Neural progenitor cell (in vitro differentiated cells): ENCODE results near the gene PAQR7.

ENCODE experiments used
- CTCF ChIP-seq: fragments of 200-600 bp; sonication (generic); IDR thresholded peaks from 2 replicates; pipeline ENCODE4 v1.5.1; 2017; ENCODE audit warnings: antibody characterized with exemption, mild to moderate bottlenecking
- EZH2 ChIP-seq: fragments of 200-600 bp; sonication (generic); IDR thresholded peaks from 2 replicates; pipeline ENCODE4 v1.6.1; 2017; ENCODE audit warnings: antibody characterized with exemption, mild to moderate bottlenecking, moderate library complexity
- EZH2phosphoT487 ChIP-seq: fragments of 200-600 bp; sonication (generic); IDR thresholded peaks from 2 replicates; pipeline ENCODE4 v1.6.1; 2017; ENCODE audit warnings: antibody characterized with exemption

GRCh38 chr1:25895365-25895990 is 20.0 kb upstream of the PAQR7 start:
- TF ChIP-seq CTCF, result peak; percentile 99
- no peak for TF ChIP-seq EZH2
- TF ChIP-seq EZH2phosphoT487, result no peak
